Body of pancreas (tissue), 4 donors: Measurements from ENCODE around the gene C16orf95.

Source experiments
- POLR2A ChIP-seq, 3 donors: fragments of 450-650 bp; IDR thresholded peaks; one replicate each; pipeline ENCODE4 v1.6.1; 2016; ENCODE audit warnings: antibody characterized with exemption in 3 of 3, mild to moderate bottlenecking in 2 of 3
- TF ChIP-seq, protein P1 (sequence below), 7 experiments: fragments of 450-650 bp in 4 of 7; fragments of 200-600 bp in 3 of 7; sonication (generic) in 3 of 7; IDR thresholded peaks; one replicate each; pipeline ENCODE4 v1.5.1; 2016 to 2019; ENCODE audit warnings: antibody characterized with exemption in 7 of 7

- TF ChIP-seq, protein P1, sequence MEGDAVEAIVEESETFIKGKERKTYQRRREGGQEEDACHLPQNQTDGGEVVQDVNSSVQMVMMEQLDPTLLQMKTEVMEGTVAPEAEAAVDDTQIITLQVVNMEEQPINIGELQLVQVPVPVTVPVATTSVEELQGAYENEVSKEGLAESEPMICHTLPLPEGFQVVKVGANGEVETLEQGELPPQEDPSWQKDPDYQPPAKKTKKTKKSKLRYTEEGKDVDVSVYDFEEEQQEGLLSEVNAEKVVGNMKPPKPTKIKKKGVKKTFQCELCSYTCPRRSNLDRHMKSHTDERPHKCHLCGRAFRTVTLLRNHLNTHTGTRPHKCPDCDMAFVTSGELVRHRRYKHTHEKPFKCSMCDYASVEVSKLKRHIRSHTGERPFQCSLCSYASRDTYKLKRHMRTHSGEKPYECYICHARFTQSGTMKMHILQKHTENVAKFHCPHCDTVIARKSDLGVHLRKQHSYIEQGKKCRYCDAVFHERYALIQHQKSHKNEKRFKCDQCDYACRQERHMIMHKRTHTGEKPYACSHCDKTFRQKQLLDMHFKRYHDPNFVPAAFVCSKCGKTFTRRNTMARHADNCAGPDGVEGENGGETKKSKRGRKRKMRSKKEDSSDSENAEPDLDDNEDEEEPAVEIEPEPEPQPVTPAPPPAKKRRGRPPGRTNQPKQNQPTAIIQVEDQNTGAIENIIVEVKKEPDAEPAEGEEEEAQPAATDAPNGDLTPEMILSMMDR (IDR thresholded peaks at IDR 0.05) = no peak
- no peak for TF ChIP-seq POLR2A (IDR thresholded peaks at IDR 0.05)
These were observed 5.2 kb downstream of the C16orf95 start for GRCh38 chr16:87312008-87312407.
